HG03103 (cell line): ENCODE data around the gene ARIH2.
"Not testable (repeated sequence)": the region's sequence is repeated elsewhere in the genome, so short reads cannot be mapped to it uniquely, and the experiment has no call there.

Experiments
- ATAC-seq: cut with Tn5 transposase; IDR thresholded peaks from one replicate; pipeline ENCODE4 v1.9.1; 2021; ENCODE audit warnings: low read depth; ENCODE audit not compliant: unreplicated experiment

Gene ARIH2

GRCh38 chr3:48918388-48919214, at the start of gene ARIH2:
ARIH2 (plus strand) TSS chr3:48918842; CDS start chr3:48927559, 8,717 bp downstream.
- ATAC-seq, result peak; percentile 71

DNA sequence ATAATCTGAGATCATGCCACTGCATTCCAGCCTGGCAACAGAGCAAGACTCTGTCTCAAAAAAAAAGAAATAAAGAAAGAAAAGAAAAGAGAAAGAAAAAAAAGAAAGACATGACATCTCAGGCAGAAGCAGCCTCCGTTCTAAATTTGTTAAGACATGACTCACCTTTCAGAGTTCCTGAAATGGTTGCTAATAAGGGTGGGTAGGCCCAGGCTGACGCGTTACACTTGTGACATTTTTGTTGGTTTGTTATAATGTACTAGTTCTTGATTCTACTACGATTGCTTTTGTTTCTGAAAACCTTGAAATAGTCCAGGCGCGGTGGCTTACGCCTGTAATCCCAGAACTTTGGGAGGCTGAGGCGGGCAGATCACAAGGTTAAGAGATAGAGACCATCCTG, 41.0 kb upstream of the ARIH2 start:
- ATAC-seq, result no peak

DNA sequence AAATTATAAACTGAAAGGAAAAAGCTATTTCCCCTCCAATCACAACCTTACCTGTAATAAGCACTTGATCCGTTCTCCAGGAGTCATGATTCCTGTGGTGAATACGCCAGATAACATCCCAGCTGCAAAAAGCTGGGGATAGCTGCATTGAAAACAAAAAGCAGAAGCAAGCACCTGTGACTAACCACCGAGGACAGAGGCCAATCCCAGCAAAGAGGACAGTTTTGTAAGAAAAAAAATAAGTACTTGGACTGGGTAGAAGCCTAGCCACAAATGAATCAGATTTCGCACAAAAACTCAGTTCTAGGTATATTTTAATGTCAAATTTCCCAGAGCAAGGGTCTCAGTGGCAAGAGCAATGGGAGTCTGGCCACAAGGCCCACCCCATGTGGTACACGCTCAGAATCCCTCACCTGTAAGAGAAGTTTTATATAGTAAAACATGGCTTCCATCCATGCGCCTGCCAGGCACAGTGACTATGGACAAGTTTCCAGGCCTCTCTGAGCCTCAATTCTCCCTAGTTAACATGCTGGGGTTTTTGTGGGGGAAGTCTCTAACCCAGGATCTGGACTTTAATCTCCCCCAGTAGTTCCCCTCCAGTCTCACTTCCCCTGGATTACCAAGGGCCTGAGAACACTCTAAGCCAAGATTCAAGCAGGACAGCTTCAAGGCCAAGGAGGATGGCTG, 39.2 kb upstream of the ARIH2 start:
- ATAC-seq, result no peak

DNA sequence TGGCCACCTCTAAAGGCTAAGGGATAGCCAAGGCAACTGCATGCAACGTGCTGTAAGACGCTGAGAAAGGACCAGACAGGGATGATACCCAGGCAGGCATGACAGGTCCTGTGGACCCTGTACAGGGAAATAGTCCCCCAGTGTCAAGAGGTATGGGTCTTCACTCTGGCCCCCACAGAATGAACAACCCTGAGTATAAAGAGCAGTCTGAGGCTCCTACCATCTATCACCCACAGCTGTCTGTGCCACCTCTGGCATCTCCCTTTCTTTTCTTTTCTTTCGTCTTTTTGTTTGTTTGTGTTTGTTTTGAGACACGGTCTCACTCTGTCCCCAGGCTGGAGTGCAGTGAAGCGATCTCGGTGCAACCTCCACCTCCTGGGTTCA, 38.7 kb upstream of the ARIH2 start:
- ATAC-seq, result no peak

DNA sequence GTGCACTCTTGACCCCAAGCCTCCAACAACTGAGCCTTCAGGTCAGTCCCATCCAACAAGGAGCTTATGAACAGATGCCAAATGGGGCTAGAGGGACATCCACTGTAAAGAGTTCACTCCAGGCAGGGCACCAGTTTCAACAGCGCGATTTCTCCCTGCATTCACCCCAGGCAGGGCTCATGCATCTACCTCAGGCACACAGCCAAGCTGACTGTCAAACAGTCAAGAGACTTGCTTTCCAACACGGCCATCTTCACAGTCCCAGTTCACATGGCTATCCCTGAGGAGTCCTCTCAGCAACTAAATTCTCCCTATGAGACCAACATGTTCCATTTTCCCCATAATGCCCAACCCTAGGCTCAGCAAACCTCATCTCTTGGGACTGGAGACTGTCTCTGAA, 37.6 kb upstream of the ARIH2 start:
- no peak for ATAC-seq

DNA sequence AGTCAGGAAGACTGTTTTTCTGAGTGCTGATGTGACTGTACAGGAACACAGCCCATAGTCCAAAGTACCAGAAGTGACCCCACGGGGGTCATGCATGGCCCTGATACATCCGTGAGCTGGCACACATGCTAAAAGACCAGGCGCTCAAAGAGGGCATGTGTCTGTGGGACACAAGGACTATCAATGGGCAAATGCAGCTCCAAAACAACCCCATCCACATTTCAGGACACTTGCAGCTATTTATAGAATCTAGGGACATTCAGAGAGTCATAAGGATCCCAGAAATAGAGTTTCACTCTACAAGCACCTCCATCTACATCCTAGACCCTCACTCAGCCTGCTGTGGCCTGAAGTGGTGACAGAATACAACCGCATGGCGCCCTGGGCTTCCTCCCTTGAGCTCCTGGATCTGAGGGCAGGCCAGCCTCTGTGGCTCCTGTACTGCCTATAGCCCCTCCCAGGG, 37.0 kb upstream of the ARIH2 start:
- no peak for ATAC-seq

DNA sequence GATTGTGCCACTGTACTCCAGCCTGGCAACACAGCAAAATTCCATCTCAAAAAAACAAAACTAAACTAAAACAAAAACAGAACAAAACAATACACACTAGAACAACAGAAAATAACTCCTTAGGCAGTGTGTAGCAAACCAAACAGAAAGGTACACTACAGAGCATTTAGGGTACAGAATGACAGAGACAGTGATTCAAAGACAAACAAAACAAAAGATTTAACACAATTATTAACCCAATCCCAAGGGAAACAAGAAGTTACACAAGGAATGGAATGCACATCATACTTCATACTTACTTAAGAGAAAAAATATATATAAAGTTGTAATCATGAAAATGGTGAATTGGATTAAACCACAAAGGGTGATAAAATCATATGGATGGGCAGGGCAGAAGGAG, 32.9 kb upstream of the ARIH2 start:
- ATAC-seq, result no peak

- no peak for ATAC-seq
Measured at GRCh38 chr3:48891606-48892005, 27.0 kb upstream of the ARIH2 start.

DNA sequence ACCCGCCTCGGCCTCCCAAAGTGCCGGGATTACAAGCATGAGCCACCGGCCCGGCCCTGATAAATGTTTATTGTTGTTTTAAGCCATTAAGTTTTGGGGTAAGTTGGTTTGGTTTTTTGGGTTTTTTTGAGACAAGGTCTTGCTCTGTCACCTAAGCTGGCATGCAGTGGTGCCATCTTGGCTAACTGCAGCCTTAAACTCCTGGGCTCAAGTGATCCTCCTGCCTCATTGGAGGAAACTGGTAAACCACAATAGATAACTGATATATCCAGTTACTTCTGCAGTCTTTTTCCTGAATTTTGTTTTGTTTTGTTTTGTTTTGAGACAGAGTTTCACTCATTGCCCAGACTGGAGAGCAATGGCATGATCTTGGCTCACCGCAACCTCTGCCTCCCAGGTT, 24.1 kb upstream of the ARIH2 start:
- ATAC-seq, result no peak

- ATAC-seq, result no peak
Measured at GRCh38 chr3:48896936-48897335, 21.7 kb upstream of the ARIH2 start.

GRCh38 chr3:48897460-48898376, 20.9 kb upstream of the ARIH2 start:
- no peak for ATAC-seq

- peak; percentile 84 for ATAC-seq
Measured at GRCh38 chr3:48898383-48899234, 20.0 kb upstream of the ARIH2 start, which contains the start of gene SLC25A20. SLC25A20 (minus strand) TSS chr3:48898882; CDS start chr3:48898794, 88 bp downstream.

GRCh38 chr3:48899273-48899672, 19.4 kb upstream of the ARIH2 start:
- ATAC-seq, result no peak

GRCh38 chr3:48907026-48907425, 11.6 kb upstream of the ARIH2 start:
- not testable (repeated sequence) for ATAC-seq

DNA sequence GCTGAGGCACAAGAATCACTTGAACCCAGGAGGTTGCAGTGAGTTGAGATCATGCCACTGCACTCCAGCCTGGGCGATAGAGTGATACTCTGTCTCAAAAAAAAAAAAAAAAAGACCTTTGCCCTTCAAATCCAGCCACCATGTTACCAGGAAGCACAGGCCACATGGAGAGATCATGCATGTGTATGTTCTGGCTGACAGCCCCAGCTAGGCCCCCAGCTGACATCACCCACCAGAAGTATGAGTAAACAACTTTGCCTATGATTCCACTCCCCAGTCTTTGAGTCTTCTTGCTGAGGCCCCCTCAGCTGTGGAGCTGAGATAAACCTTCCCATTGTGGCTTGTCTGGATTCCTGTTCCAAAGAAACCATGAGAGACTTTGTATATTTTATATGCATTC, 3.3 kb upstream of the ARIH2 start:
- no peak for ATAC-seq

GRCh38 chr3:48919215-48920138, 835 bp downstream of the ARIH2 start:
- peak; percentile 10 for ATAC-seq

DNA sequence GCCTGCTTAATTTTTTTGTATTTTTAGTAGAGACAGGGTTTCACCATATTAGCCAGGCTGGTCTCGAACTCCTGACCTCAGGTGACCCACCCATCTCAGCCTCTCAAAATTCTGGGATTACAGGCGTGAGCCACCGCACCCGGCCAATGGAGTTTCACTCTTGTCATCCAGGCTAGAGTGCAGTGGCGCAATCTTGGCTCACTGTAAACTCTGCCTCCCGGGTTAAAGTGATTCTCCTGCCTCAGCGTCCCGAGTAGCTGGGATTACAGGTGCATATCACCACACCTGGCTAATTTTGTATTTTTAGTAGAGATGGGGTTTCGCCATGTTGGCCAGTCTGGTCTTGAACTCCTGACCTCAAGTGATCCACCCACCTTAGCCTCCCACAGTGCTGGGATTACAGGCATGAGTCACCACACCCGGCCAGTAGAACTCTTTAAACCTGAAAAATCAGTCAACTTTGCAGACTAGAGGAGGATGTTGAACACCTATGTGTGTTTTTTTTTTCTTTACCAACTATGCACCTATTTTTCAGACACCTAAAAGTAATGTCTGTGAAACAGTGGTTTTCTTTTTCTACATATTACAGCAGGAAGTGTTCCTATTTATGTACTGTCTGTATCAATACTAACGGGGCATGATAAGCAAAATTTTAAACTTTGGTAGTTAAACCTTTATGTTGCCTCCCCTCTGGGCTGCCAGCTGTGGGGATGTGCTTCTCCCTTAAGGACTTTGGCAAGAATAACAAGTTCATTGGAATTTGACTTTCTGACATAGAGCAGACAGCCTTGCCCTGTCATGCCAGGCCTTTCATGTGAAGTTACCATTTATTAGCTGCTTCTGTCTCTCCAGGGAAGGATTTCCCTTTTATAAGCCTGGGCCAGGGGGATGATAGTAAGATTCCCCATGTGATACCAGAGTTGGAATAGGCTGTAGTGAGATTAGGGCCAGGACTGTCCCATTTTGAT, 8.1 kb downstream of the ARIH2 start:
- no peak for ATAC-seq

DNA sequence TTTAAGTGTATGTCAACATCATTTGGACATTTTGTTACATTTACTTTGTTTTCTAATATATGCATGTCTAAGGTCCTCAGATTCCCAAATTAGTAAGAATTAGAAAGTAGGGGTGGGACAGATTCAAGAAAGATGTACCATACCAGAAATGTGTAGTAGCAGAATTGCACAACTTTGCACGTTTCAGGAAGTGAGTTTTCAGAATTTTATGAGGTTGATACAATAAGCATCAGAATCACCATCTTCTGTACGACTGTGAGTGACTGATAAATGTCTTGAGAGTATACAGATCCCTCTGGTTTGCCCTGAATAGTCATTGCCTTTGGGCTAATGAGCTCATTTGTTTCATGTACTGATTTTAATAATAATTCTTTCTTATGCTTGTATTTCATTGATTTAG, 9.3 kb downstream of the ARIH2 start:
- no peak for ATAC-seq
